Measurements from ENCODE around the gene FUCA1.

DNA sequence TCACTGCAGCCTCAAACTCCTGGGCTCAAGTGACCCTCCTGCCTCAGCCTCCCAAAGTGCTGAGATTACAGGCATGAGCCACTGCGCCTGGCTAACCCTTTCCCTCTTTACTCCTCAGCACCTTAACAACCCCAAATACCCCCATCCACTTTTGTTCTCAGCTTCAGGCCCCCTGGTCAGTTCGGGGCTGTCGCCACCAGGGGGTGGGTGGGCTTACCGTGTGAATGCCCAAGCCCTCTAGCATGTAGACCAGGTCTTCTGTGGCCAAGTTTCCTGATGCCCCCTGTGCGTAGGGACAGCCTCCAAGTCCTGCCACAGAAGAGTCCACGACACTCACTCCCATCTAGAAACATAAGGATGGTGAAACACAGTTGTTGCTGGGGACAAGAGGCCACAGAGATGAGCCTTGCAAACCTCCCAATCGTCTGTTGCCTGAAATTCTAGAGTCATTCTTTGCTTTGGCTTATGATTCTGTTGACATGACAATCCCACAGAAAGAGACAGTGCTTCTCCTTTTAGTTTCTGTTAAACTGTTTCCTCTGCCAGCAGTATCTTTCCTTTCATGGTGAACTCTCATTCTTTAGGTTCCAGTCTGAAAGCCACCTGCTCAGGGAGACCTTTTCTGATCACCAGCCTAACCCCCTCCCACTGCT lies 63.8 kb downstream of the FUCA1 start:
- TF ChIP-seq, protein P1, sequence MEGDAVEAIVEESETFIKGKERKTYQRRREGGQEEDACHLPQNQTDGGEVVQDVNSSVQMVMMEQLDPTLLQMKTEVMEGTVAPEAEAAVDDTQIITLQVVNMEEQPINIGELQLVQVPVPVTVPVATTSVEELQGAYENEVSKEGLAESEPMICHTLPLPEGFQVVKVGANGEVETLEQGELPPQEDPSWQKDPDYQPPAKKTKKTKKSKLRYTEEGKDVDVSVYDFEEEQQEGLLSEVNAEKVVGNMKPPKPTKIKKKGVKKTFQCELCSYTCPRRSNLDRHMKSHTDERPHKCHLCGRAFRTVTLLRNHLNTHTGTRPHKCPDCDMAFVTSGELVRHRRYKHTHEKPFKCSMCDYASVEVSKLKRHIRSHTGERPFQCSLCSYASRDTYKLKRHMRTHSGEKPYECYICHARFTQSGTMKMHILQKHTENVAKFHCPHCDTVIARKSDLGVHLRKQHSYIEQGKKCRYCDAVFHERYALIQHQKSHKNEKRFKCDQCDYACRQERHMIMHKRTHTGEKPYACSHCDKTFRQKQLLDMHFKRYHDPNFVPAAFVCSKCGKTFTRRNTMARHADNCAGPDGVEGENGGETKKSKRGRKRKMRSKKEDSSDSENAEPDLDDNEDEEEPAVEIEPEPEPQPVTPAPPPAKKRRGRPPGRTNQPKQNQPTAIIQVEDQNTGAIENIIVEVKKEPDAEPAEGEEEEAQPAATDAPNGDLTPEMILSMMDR (IDR thresholded peaks at IDR 0.05): no peak; the same call in 1 of the 2 replicates
- TF ChIP-seq POLR2AphosphoS5 (IDR thresholded peaks at IDR 0.05; ENCODE audit: low read depth, low read length): no peak
- TF ChIP-seq, protein P2, sequence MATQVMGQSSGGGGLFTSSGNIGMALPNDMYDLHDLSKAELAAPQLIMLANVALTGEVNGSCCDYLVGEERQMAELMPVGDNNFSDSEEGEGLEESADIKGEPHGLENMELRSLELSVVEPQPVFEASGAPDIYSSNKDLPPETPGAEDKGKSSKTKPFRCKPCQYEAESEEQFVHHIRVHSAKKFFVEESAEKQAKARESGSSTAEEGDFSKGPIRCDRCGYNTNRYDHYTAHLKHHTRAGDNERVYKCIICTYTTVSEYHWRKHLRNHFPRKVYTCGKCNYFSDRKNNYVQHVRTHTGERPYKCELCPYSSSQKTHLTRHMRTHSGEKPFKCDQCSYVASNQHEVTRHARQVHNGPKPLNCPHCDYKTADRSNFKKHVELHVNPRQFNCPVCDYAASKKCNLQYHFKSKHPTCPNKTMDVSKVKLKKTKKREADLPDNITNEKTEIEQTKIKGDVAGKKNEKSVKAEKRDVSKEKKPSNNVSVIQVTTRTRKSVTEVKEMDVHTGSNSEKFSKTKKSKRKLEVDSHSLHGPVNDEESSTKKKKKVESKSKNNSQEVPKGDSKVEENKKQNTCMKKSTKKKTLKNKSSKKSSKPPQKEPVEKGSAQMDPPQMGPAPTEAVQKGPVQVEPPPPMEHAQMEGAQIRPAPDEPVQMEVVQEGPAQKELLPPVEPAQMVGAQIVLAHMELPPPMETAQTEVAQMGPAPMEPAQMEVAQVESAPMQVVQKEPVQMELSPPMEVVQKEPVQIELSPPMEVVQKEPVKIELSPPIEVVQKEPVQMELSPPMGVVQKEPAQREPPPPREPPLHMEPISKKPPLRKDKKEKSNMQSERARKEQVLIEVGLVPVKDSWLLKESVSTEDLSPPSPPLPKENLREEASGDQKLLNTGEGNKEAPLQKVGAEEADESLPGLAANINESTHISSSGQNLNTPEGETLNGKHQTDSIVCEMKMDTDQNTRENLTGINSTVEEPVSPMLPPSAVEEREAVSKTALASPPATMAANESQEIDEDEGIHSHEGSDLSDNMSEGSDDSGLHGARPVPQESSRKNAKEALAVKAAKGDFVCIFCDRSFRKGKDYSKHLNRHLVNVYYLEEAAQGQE (IDR thresholded peaks at IDR 0.05; ENCODE audit: insufficient read depth in 1 of 2, low read depth in 2 of 2, low read length in 1 of 2): no peak
- TF ChIP-seq TCF7L2 (IDR thresholded peaks at IDR 0.05; ENCODE audit: low read depth, low read length): no peak
